ENCODE results near the gene LRP6. TPM values are rescaled to one million over a fixed set of nuclear protein-coding genes. Genes with fewer than 3 reads are reported as not detected.

Gene LRP6
- total RNA-seq, 1 experiment from 2014 or later, result 22.0 TPM

DNA sequence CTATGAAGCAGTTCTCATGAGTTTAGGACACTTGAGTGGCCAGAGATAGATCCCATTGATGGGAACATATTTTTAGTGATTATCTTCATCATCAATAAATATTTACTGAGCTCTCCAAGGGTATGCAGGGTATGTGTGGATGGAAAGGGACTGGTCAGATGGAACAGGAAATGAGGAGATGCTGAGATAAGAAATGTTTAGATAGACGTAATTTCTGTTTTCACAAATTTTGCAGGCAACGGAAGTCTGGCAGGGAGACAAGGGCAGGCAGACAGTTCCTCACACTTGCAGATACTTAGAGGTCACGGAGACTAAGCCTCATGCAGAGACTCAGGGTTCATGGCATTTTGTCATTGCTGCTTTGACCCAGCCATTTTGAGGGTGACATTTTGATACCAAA is 171.8 kb downstream of the LRP6 start:
- no peaks in the 10 kb centered on the region for H3K36me3 ChIP-seq (ENCODE audit: control insufficient read depth, insufficient read depth, low read length)
- no peaks in the 10 kb centered on the region for H3K4me1 ChIP-seq (ENCODE audit: control insufficient read depth, insufficient read depth, low read length)
- ATAC-seq (no peak), DNase-seq (ENCODE audit: low read depth, low spot score) (no peak)
- BruUV-seq (replicated peaks), result no TSS peak
- no peaks in the 10 kb centered on the region for H3K27me3 ChIP-seq (ENCODE audit: control insufficient read depth, insufficient read depth, low read length)
- no peak overlapping the region for H3K4me3 ChIP-seq (ENCODE audit: low read depth in 2 of 2, low read length in 2 of 2)
- intact Hi-C loops (cut with micrococcal nuclease; ENCODE audit: unreplicated experiment), result no loop called here
- no peak overlapping the region for H3K27ac ChIP-seq (ENCODE audit: low read length)
- POLR2A ChIA-PET, result no interaction called here
- in situ Hi-C loops (cut with HindIII; ENCODE audit: low pct_unique_long_range_greater_than_20kb, low sequenced_read_pairs), result no loop called here
- no peaks in the 10 kb centered on the region for H3K9me3 ChIP-seq (ENCODE audit: control insufficient read depth, insufficient read depth, low read depth, low read length)
- TF ChIP-seq, protein P1, sequence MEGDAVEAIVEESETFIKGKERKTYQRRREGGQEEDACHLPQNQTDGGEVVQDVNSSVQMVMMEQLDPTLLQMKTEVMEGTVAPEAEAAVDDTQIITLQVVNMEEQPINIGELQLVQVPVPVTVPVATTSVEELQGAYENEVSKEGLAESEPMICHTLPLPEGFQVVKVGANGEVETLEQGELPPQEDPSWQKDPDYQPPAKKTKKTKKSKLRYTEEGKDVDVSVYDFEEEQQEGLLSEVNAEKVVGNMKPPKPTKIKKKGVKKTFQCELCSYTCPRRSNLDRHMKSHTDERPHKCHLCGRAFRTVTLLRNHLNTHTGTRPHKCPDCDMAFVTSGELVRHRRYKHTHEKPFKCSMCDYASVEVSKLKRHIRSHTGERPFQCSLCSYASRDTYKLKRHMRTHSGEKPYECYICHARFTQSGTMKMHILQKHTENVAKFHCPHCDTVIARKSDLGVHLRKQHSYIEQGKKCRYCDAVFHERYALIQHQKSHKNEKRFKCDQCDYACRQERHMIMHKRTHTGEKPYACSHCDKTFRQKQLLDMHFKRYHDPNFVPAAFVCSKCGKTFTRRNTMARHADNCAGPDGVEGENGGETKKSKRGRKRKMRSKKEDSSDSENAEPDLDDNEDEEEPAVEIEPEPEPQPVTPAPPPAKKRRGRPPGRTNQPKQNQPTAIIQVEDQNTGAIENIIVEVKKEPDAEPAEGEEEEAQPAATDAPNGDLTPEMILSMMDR (IDR thresholded peaks at IDR 0.05), result no peak
- TF ChIP-seq TCF7L2 (IDR thresholded peaks at IDR 0.05; ENCODE audit: low read depth, low read length) (no peak), POLR2AphosphoS5 (IDR thresholded peaks at IDR 0.05; ENCODE audit: low read depth, low read length) (no peak), SIN3A (IDR thresholded peaks at IDR 0.05; ENCODE audit: borderline replicate concordance, insufficient read depth, low read depth, low read length) (no peak)
- TF ChIP-seq, protein P2, sequence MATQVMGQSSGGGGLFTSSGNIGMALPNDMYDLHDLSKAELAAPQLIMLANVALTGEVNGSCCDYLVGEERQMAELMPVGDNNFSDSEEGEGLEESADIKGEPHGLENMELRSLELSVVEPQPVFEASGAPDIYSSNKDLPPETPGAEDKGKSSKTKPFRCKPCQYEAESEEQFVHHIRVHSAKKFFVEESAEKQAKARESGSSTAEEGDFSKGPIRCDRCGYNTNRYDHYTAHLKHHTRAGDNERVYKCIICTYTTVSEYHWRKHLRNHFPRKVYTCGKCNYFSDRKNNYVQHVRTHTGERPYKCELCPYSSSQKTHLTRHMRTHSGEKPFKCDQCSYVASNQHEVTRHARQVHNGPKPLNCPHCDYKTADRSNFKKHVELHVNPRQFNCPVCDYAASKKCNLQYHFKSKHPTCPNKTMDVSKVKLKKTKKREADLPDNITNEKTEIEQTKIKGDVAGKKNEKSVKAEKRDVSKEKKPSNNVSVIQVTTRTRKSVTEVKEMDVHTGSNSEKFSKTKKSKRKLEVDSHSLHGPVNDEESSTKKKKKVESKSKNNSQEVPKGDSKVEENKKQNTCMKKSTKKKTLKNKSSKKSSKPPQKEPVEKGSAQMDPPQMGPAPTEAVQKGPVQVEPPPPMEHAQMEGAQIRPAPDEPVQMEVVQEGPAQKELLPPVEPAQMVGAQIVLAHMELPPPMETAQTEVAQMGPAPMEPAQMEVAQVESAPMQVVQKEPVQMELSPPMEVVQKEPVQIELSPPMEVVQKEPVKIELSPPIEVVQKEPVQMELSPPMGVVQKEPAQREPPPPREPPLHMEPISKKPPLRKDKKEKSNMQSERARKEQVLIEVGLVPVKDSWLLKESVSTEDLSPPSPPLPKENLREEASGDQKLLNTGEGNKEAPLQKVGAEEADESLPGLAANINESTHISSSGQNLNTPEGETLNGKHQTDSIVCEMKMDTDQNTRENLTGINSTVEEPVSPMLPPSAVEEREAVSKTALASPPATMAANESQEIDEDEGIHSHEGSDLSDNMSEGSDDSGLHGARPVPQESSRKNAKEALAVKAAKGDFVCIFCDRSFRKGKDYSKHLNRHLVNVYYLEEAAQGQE (IDR thresholded peaks at IDR 0.05; ENCODE audit: insufficient read depth in 1 of 2, low read depth in 2 of 2, low read length in 1 of 2), result no peak
- CTCF ChIA-PET, result no interaction called here

DNA sequence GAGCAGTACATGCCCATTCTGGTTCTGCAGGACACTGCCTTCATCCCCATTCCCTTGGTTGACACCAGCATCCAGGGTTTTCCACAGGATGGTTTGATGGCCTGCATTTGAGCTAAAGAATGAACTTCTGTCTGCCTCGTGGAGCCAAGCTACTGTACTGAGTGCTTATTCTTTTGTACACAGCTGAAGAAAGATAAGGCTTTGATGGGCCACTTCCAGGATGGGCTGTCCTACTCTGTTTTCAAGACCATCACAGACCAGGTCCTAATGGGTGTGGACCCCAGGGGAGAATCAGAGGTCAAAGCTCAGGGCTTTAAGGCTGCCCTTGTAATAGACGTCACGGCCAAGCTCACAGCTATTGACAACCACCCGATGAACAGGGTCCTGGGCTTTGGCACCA is 172.4 kb downstream of the LRP6 start:
- TF ChIP-seq, protein P2 (IDR thresholded peaks at IDR 0.05; ENCODE audit: insufficient read depth in 1 of 2, low read depth in 2 of 2, low read length in 1 of 2), result no peak
- TF ChIP-seq, protein P1 (IDR thresholded peaks at IDR 0.05), result no peak
- TF ChIP-seq TCF7L2 (IDR thresholded peaks at IDR 0.05; ENCODE audit: low read depth, low read length) (no peak), SIN3A (IDR thresholded peaks at IDR 0.05; ENCODE audit: borderline replicate concordance, insufficient read depth, low read depth, low read length) (no peak)
- ChIA-PET CTCF (no interaction called here), POLR2A (no interaction called here)
- BruUV-seq (replicated peaks), result no TSS peak
- ATAC-seq, result no peak
- Histone ChIP-seq H3K27ac (ENCODE audit: low read length) (no peak overlapping the region), H3K9me3 (ENCODE audit: control insufficient read depth, insufficient read depth, low read depth, low read length) (no peaks in the 10 kb centered on the region), H3K4me1 (ENCODE audit: control insufficient read depth, insufficient read depth, low read length) (no peaks in the 10 kb centered on the region), H3K36me3 (ENCODE audit: control insufficient read depth, insufficient read depth, low read length) (no peaks in the 10 kb centered on the region), H3K27me3 (ENCODE audit: control insufficient read depth, insufficient read depth, low read length) (no peaks in the 10 kb centered on the region), H3K4me3 (ENCODE audit: low read depth in 2 of 2, low read length in 2 of 2) (no peak overlapping the region)
- in situ Hi-C loops (cut with HindIII; ENCODE audit: low pct_unique_long_range_greater_than_20kb, low sequenced_read_pairs) (no loop called here), intact Hi-C loops (cut with micrococcal nuclease; ENCODE audit: unreplicated experiment) (no loop called here)
- DNase-seq (ENCODE audit: low read depth, low spot score), result no peak

Data from Panc1 (cell line).